Germinal center (tissue), 1 donor: ENCODE results near the gene BRD1.
A peak's percentile ranks its signal among the peaks of the same experiment; 100 is the strongest.
"Not testable (repeated sequence)": the region's sequence is repeated elsewhere in the genome, so short reads cannot be mapped to it uniquely, and the experiment has no call there.

ENCODE experiments used
- DNase-seq: peaks from one replicate; pipeline ENCODE4 v3.0.0; 2012; ENCODE audit warnings: mixed read lengths, low spot score

BRD1 gene

GRCh38 chr22:49768951-49769690 is 58.6 kb downstream of the BRD1 start:
- DNase-seq = no peak

GRCh38 chr22:49768077-49768910 is 59.4 kb downstream of the BRD1 start:
- DNase-seq = no peak

- DNase-seq = peak; percentile 29
Observed at GRCh38 chr22:49767355-49768062, 60.2 kb downstream of the BRD1 start.

GRCh38 chr22:49765951-49766350 is 61.7 kb downstream of the BRD1 start:
- DNase-seq = no peak

GRCh38 chr22:49765091-49765771 is 62.4 kb downstream of the BRD1 start:
- DNase-seq = no peak

- DNase-seq = no peak
Observed at GRCh38 chr22:49764127-49764581, 63.5 kb downstream of the BRD1 start.

GRCh38 chr22:49763696-49764095 is 64.0 kb downstream of the BRD1 start:
- DNase-seq = no peak

GRCh38 chr22:49763138-49763537 is 64.5 kb downstream of the BRD1 start:
- DNase-seq = no peak

GRCh38 chr22:49762571-49762970 is 65.1 kb downstream of the BRD1 start:
- DNase-seq = not testable (repeated sequence)

GRCh38 chr22:49761836-49762235 is 65.8 kb downstream of the BRD1 start:
- DNase-seq = no peak

GRCh38 chr22:49760630-49761571 is 66.8 kb downstream of the BRD1 start:
- DNase-seq = no peak

- DNase-seq = no peak
Observed at GRCh38 chr22:49760280-49760629, 67.4 kb downstream of the BRD1 start.

GRCh38 chr22:49756676-49757075 is 71.0 kb downstream of the BRD1 start:
- no peak for DNase-seq

GRCh38 chr22:49756201-49756600 is 71.5 kb downstream of the BRD1 start:
- no peak for DNase-seq

GRCh38 chr22:49755631-49756001 is 72.1 kb downstream of the BRD1 start:
- no peak for DNase-seq

- no peak for DNase-seq
Observed at GRCh38 chr22:49754696-49755630, 72.7 kb downstream of the BRD1 start.

- no peak for DNase-seq
Observed at GRCh38 chr22:49753961-49754695, 73.5 kb downstream of the BRD1 start.

GRCh38 chr22:49753276-49753890 is 74.3 kb downstream of the BRD1 start:
- no peak for DNase-seq

- no peak for DNase-seq
Observed at GRCh38 chr22:49752598-49753091, 75.0 kb downstream of the BRD1 start.
